Measurements from ENCODE around the gene PDE12.
"Not testable (repeated sequence)": the region's sequence is repeated elsewhere in the genome, so short reads cannot be mapped to it uniquely, and the experiment has no call there.

Gene PDE12

GRCh38 chr3:57586778-57587177, 30.7 kb downstream of the PDE12 start:
- no peak for DNase-seq

GRCh38 chr3:57587905-57588304, 31.8 kb downstream of the PDE12 start:
- DNase-seq: no peak

- no peak for DNase-seq
Observed at GRCh38 chr3:57592306-57592705, 36.2 kb downstream of the PDE12 start.

- no peak for DNase-seq
Observed at GRCh38 chr3:57594144-57594543, 38.1 kb downstream of the PDE12 start.

GRCh38 chr3:57594576-57594975, 38.5 kb downstream of the PDE12 start:
- DNase-seq: no peak

- DNase-seq: peak; percentile 1
Observed at GRCh38 chr3:57596495-57597126, 40.5 kb downstream of the PDE12 start.

- DNase-seq: peak; percentile 95
Observed at GRCh38 chr3:57597127-57597923, 41.3 kb downstream of the PDE12 start, which contains the start of gene ARF4. TSS of gene ARF4 (minus strand) at chr3:57597344. CDS start at chr3:57597140, 204 bp downstream.

GRCh38 chr3:57598765-57599360, 42.8 kb downstream of the PDE12 start:
- no peak for DNase-seq

GRCh38 chr3:57600195-57600594, 44.1 kb downstream of the PDE12 start:
- no peak for DNase-seq

GRCh38 chr3:57604971-57605370, 48.9 kb downstream of the PDE12 start:
- no peak for DNase-seq

- DNase-seq: no peak
Observed at GRCh38 chr3:57605683-57606082, 49.6 kb downstream of the PDE12 start.

GRCh38 chr3:57611870-57612269, 55.8 kb downstream of the PDE12 start:
- not testable (repeated sequence) for DNase-seq

- DNase-seq: no peak
Observed at GRCh38 chr3:57616233-57616632, 60.2 kb downstream of the PDE12 start.
